Measurements from ENCODE around the gene INTS1.

Gene INTS1

DNA sequence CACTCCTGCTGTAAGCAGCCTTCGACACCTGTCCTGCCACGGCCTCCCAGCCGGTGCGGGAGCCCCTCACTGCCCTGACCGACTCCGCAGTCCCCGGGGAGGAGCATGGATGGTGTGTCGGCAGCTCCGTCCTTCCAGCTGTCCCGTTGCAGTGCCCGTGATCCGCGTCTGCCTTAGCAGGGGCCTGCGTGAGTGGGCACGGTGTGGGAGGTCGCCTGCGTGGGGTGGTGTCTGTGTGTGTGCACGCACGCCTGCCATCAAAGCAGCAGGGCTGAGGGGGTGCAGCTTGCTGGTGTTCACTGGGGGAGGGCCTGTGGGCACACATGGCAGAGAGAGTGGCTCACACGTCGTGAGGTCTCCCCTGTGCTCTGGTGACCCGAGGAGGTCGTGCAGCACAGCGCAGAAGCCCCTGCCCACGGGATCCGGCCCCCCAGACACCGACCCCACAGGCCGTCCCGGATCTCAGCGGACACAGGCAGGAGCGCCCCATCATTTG, 36.6 kb upstream of the INTS1 start:
- Histone ChIP-seq H3K9ac (ENCODE audit: low read length) (no peak overlapping the region), H3K36me3 (ENCODE audit: insufficient read depth, low read length) (peaks cover 51% of the 10 kb centered on the region), H3K27ac (ENCODE audit: low read depth, low read length, poor library complexity, severe bottlenecking) (no peak overlapping the region), H3K4me2 (ENCODE audit: low read length) (no peak overlapping the region), H3K4me1 (ENCODE audit: insufficient read depth, low read length, severe bottlenecking) (peaks cover 6% of the 10 kb centered on the region), H3K9me3 (ENCODE audit: low read length) (no peaks in the 10 kb centered on the region), H3K27me3 (ENCODE audit: insufficient read depth, low read length) (no peaks in the 10 kb centered on the region), H3F3A (ENCODE audit: insufficient read depth, low read length) (no peaks in the 10 kb centered on the region), H4K20me1 (ENCODE audit: insufficient read depth, low read length) (no peaks in the 10 kb centered on the region), H3K4me3 (ENCODE audit: low read depth, low read length, poor library complexity, severe bottlenecking) (no peak overlapping the region), H3K79me2 (ENCODE audit: insufficient read depth, low read length) (no peaks in the 10 kb centered on the region), H2AFZ (ENCODE audit: low read length) (no peak overlapping the region), H3K9me2 (ENCODE audit: low read depth, low read length) (no peaks in the 10 kb centered on the region)
- no peak for TF ChIP-seq EZH2 (IDR thresholded peaks at IDR 0.05; ENCODE audit: borderline replicate concordance, low read length)
- TF ChIP-seq, protein P1, sequence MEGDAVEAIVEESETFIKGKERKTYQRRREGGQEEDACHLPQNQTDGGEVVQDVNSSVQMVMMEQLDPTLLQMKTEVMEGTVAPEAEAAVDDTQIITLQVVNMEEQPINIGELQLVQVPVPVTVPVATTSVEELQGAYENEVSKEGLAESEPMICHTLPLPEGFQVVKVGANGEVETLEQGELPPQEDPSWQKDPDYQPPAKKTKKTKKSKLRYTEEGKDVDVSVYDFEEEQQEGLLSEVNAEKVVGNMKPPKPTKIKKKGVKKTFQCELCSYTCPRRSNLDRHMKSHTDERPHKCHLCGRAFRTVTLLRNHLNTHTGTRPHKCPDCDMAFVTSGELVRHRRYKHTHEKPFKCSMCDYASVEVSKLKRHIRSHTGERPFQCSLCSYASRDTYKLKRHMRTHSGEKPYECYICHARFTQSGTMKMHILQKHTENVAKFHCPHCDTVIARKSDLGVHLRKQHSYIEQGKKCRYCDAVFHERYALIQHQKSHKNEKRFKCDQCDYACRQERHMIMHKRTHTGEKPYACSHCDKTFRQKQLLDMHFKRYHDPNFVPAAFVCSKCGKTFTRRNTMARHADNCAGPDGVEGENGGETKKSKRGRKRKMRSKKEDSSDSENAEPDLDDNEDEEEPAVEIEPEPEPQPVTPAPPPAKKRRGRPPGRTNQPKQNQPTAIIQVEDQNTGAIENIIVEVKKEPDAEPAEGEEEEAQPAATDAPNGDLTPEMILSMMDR (IDR thresholded peaks at IDR 0.05; ENCODE audit: low read length): no peak

DNA sequence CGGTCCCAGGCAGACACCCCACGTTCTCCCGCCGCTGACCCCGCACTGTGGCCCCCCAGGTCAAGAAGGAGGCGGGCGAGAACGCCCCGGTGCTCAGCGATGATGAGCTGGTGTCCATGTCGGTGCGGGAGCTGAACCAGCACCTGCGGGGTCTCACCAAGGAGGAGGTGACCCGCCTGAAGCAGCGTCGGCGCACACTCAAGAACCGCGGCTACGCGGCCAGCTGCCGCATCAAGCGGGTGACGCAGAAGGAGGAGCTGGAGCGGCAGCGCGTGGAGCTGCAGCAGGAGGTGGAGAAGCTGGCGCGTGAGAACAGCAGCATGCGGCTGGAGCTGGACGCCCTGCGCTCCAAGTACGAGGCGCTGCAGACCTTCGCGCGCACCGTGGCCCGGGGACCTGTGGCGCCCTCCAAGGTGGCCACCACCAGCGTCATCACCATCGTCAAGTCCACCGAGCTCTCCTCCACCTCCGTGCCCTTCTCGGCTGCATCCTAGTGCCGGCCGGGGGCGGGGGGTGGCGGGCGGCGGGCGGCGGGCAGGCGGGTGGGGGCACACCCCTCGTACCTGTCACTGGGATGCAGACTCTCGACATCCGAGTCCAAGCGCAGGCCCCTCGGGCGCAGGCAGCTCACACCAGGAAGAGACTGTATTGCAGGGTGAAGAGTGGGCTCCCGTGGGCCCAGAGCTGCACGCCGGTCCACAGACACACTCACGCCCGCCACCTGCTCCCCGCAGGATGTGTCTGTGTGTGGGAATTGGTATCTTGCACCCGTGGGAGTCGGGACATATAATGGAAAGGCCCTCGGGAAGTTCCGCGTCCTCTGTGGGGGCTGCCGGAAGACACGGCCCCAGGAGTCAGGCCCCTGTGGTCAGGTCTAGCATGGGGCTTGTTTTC, 35.9 kb upstream of the INTS1 start:
- Histone ChIP-seq H2AFZ (ENCODE audit: low read length) (no peak overlapping the region), H3K9me3 (ENCODE audit: low read length) (no peaks in the 10 kb centered on the region), H3K79me2 (ENCODE audit: insufficient read depth, low read length) (no peaks in the 10 kb centered on the region), H3K4me1 (ENCODE audit: insufficient read depth, low read length, severe bottlenecking) (peaks cover 6% of the 10 kb centered on the region), H3K4me2 (ENCODE audit: low read length) (no peak overlapping the region), H3K27me3 (ENCODE audit: insufficient read depth, low read length) (no peaks in the 10 kb centered on the region), H3K27ac (ENCODE audit: low read depth, low read length, poor library complexity, severe bottlenecking) (no peak overlapping the region), H3F3A (ENCODE audit: insufficient read depth, low read length) (no peaks in the 10 kb centered on the region), H3K9me2 (ENCODE audit: low read depth, low read length) (no peaks in the 10 kb centered on the region), H3K4me3 (ENCODE audit: low read depth, low read length, poor library complexity, severe bottlenecking) (no peak overlapping the region), H4K20me1 (ENCODE audit: insufficient read depth, low read length) (no peaks in the 10 kb centered on the region), H3K9ac (ENCODE audit: low read length) (no peak overlapping the region), H3K36me3 (ENCODE audit: insufficient read depth, low read length) (peaks cover 51% of the 10 kb centered on the region)
- TF ChIP-seq, protein P1 (IDR thresholded peaks at IDR 0.05; ENCODE audit: low read length): no peak
- no peak for TF ChIP-seq EZH2 (IDR thresholded peaks at IDR 0.05; ENCODE audit: borderline replicate concordance, low read length)

DNA sequence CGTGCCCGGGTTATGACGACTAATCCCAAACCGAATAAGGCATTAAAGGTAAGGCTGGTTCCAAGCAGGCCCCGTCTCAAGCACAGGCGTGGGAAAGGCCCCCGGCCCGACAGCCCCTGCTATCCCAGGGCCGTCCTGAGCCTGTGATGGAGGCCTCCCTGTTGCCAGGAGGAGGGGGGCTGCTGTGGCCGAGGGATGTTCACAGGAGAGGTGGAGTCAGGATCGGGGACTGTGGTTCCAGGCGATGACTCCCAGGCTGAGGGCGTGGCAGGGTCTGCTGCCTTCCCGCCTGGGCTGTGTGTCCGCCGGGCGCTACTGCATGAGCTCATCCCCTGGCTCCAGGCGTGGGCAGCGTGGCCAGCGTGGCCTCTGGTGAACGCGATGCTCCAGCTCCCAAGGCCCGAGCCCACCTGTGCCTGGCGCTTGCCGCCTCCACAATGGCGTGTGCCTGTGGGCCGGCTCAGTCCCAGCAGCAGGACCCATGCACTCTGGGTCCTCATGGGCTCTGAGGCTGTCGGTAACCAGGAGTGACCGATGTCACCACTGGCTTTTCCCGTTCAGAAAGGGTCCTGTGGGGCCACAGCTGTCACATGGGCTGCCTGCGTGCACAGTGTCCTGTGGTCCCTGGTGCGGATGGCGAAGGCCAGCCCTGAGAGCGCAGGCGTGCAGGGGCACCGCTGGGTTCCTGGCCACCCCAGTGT, 35.1 kb upstream of the INTS1 start:
- Histone ChIP-seq H3K27me3 (ENCODE audit: insufficient read depth, low read length) (no peaks in the 10 kb centered on the region), H3K4me1 (ENCODE audit: insufficient read depth, low read length, severe bottlenecking) (peaks cover 6% of the 10 kb centered on the region)

More for the DNA sequence above, 35.1 kb upstream of the INTS1 start:
- Histone ChIP-seq H3K79me2 (ENCODE audit: insufficient read depth, low read length) (no peaks in the 10 kb centered on the region), H3K36me3 (ENCODE audit: insufficient read depth, low read length) (peaks cover 49% of the 10 kb centered on the region), H3K27ac (ENCODE audit: low read depth, low read length, poor library complexity, severe bottlenecking) (no peak overlapping the region), H3K9ac (ENCODE audit: low read length) (no peak overlapping the region), H4K20me1 (ENCODE audit: insufficient read depth, low read length) (no peaks in the 10 kb centered on the region), H3K4me2 (ENCODE audit: low read length) (no peak overlapping the region), H3K9me3 (ENCODE audit: low read length) (no peaks in the 10 kb centered on the region), H3K4me3 (ENCODE audit: low read depth, low read length, poor library complexity, severe bottlenecking) (no peak overlapping the region), H3K9me2 (ENCODE audit: low read depth, low read length) (no peaks in the 10 kb centered on the region), H2AFZ (ENCODE audit: low read length) (no peak overlapping the region), H3F3A (ENCODE audit: insufficient read depth, low read length) (no peaks in the 10 kb centered on the region)
- TF ChIP-seq, protein P1 (IDR thresholded peaks at IDR 0.05; ENCODE audit: low read length): no peak
- TF ChIP-seq EZH2 (IDR thresholded peaks at IDR 0.05; ENCODE audit: borderline replicate concordance, low read length): no peak

All from OCI-LY1 (cell line).